GM11168 (cell line): ENCODE results near the gene PCDHA5.
"Not testable (repeated sequence)": the region's sequence is repeated elsewhere in the genome, so short reads cannot be mapped to it uniquely, and the experiment has no call there.

Experiments
- in situ Hi-C: fragments of 300-500 bp; cut with MboI; formaldehyde crosslinking; loops from one replicate; pipeline ENCODE4 v1.12.0; 2022; ENCODE audit warnings: low sequenced_read_pairs; ENCODE audit not compliant: unreplicated experiment

Gene PCDHA5

DNA sequence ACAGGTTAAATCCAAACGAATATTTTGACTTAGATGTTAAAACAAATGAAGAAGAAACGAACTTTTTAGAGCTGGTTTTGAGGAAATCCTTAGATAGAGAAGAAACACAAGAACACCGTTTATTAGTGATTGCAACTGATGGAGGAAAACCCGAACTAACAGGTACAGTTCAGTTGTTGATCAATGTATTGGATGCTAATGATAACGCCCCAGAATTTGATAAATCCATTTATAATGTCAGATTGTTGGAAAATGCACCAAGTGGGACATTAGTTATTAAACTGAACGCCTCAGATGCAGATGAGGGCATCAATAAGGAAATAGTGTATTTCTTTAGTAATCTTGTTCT, 842 bp downstream of the PCDHA5 start:
- in situ Hi-C loops, result no loop called here

- in situ Hi-C loops, result not testable (repeated sequence)
Observed at GRCh38 chr5:140822969-140823368, 1.6 kb downstream of the PCDHA5 start.

DNA sequence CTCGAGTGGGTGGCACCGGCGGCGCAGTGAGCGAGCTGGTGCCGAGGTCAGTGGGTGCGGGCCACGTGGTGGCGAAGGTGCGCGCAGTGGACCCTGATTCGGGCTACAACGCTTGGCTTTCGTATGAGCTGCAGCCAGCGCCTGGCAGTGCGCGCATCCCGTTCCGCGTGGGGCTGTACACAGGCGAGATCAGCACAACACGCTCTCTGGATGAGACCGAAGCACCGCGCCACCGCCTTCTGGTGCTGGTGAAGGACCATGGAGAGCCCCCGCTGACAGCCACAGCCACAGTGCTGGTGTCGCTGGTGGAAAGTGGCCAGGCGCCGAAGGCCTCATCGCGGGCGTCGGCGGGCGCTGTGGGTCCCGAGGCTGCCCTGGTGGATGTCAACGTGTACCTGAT, 2.1 kb downstream of the PCDHA5 start:
- in situ Hi-C loops, result no loop called here

DNA sequence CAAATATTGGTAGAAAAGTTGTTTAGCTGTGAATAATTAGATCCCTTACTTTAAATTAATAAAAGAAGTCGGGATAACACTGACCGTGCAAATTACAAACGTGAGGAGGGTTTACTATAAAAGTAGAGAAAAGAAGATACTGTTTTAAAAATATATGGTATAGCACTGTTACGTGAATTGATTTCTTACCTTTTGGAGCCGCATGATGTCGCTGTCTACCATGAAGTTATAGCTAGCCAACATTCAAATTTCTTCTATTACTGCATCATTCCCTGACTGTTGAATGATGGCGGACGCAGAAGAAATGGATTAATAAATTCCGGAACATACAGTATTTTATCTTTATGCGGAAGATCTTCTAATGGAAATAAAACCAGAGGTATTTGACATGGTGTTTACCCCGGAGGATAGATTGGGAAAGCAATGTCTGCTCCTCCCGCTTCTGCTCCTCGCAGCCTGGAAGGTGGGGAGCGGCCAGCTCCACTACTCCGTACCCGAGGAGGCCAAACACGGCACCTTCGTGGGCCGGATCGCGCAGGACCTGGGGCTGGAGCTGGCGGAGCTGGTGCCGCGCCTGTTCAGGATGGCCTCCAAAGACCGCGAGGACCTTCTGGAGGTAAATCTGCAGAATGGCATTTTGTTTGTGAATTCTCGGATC, 6.4 kb downstream of the PCDHA5 start, which contains the start of gene PCDHA6:
Gene PCDHA6, plus strand, starts transcription at position 257 of the 658 bp plus-strand sequence. Its CDS starts 132 bp downstream, at position 389.
- in situ Hi-C loops, result no loop called here

DNA sequence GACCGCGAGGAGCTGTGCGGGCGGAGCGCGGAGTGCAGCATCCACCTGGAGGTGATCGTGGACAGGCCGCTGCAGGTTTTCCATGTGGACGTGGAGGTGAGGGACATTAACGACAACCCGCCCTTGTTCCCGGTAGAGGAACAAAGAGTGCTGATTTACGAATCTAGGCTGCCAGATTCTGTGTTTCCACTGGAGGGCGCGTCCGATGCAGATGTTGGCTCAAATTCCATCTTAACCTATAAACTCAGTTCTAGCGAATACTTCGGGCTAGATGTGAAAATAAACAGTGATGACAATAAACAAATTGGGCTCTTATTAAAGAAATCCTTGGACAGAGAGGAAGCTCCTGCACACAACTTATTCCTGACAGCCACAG, 6.9 kb downstream of the PCDHA5 start:
- in situ Hi-C loops, result no loop called here

DNA sequence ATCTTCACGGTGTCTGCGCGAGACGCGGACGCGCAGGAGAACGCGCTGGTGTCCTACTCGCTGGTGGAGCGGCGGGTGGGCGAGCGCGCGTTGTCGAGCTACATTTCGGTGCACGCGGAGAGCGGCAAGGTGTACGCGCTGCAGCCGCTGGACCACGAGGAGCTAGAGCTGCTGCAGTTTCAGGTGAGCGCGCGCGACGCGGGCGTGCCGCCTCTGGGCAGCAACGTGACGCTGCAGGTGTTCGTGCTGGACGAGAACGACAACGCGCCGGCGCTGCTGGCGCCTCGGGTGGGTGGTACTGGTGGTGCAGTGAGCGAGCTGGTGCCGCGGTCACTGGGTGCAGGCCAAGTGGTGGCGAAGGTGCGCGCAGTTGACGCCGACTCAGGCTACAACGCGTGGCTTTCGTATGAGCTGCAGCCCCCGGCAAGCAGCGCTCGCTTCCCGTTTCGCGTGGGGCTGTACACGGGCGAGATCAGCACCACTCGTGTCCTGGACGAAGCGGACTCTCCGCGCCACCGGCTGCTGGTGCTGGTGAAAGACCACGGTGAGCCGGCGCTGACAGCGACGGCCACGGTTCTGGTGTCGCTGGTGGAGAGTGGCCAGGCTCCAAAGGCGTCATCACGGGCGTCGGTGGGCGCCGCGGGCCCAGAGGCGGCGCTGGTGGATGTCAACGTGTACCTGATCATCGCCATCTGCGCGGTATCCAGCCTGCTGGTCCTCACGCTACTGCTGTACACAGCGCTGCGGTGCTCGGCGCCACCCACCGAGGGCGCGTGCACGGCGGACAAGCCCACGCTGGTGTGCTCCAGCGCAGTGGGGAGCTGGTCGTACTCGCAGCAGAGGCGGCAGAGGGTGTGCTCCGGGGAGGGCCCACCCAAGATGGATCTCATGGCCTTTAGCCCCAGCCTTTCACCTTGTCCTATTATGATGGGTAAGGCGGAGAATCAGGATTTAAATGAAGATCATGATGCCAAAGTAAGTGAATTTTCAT, 8.4 kb downstream of the PCDHA5 start:
- in situ Hi-C loops, result not testable (repeated sequence)

DNA sequence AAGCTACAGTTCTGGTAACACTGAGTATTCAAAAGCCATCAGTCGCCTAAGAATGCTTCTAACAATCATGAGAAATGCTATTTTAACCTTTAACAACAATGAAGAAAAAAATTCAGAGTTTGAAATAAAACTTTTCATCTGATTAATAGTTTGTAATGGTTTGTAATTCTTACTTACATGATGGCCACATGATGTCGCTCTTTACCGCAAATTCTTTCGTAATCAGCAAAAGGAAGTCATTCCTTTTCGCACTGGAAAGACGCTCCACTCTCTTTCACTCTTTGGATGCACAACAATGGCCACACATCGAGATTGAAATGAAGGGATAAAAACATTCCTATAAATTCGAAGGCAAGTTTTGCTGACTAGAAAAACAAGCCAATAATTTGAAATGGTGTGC, 12.6 kb downstream of the PCDHA5 start, which contains the start of gene PCDHA7:
Gene PCDHA7, plus strand, starts transcription at position 277 of the 400 bp plus-strand sequence. Its CDS starts 115 bp downstream, at position 392.
- in situ Hi-C loops, result no loop called here

GRCh38 chr5:140834439-140835008, 13.1 kb downstream of the PCDHA5 start:
- in situ Hi-C loops, result not testable (repeated sequence)

DNA sequence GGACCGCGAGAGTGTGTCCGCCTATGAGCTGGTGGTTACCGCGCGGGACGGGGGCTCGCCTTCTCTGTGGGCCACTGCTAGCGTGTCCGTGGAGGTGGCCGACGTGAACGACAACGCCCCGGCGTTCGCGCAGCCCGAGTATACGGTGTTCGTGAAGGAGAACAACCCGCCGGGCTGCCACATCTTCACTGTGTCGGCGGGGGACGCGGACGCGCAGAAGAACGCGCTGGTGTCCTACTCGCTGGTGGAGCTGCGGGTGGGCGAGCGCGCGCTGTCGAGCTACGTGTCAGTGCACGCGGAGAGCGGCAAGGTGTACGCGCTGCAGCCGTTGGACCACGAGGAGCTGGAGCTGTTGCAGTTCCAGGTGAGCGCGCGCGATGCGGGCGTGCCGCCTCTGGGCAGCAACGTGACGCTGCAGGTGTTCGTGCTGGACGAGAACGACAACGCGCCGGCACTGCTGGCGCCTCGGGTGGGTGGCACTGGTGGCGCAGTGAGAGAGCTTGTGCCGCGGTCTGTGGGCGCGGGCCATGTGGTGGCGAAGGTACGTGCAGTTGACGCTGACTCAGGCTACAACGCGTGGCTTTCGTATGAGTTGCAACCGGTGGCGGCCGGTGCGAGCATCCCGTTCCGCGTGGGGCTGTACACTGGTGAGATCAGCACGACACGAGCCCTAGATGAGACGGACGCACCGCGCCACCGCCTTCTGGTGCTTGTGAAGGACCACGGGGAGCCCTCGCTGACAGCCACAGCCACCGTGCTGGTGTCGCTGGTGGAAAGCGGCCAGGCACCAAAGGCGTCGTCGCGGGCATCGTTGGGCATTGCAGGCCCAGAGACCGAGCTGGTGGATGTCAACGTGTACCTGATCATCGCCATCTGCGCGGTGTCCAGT, 14.5 kb downstream of the PCDHA5 start:
- in situ Hi-C loops, result no loop called here

DNA sequence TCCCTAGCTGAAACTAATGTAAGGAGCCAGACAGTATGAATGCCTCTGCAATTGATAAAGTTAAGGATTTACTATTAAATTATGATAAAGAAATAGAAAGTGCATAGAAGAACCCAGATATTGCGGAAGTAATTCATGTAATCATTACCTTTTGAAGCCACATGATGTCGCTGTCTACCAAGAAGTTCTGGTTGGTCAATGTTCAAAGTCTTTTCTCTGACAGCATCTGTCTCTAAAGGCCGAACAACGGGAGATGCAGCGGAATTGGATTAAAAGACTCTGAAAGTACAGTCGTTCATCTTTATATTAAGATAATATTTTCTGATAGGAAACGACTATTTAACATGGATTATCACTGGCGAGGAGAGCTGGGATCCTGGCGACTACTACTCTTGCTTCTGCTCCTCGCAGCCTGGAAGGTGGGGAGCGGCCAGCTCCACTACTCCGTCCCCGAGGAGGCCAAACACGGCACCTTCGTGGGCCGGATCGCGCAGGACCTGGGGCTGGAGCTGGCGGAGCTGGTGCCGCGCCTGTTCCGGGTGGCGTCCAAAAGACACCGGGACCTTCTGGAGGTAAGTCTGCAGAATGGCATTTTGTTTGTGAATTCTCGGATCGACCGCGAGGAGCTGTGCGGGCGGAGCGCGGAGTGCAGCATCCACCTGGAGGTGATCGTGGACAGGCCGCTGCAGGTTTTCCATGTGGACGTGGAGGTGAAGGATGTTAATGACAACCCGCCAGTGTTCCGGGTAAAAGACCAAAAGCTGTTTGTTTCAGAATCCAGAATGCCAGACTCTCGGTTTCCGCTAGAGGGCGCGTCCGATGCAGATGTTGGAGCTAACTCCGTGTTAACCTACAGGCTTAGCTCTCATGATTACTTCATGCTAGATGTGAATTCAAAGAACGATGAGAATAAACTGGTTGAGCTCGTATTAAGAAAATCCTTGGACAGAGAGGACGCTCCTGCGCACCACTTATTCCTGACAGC, 19.9 kb downstream of the PCDHA5 start, which contains the start of gene PCDHA8:
Gene PCDHA8, plus strand, starts transcription at position 210 of the 985 bp plus-strand sequence. Its CDS starts 135 bp downstream, at position 345.
- in situ Hi-C loops, result no loop called here

- in situ Hi-C loops, result no loop called here
Observed at GRCh38 chr5:140842798-140843733, 21.7 kb downstream of the PCDHA5 start.

- in situ Hi-C loops, result not testable (repeated sequence)
Observed at GRCh38 chr5:140848139-140849102, 27.0 kb downstream of the PCDHA5 start, which contains the start of gene PCDHA9. Gene PCDHA9, plus strand, starts transcription at chr5:140848382. Its CDS starts 114 bp downstream, at chr5:140848496.

DNA sequence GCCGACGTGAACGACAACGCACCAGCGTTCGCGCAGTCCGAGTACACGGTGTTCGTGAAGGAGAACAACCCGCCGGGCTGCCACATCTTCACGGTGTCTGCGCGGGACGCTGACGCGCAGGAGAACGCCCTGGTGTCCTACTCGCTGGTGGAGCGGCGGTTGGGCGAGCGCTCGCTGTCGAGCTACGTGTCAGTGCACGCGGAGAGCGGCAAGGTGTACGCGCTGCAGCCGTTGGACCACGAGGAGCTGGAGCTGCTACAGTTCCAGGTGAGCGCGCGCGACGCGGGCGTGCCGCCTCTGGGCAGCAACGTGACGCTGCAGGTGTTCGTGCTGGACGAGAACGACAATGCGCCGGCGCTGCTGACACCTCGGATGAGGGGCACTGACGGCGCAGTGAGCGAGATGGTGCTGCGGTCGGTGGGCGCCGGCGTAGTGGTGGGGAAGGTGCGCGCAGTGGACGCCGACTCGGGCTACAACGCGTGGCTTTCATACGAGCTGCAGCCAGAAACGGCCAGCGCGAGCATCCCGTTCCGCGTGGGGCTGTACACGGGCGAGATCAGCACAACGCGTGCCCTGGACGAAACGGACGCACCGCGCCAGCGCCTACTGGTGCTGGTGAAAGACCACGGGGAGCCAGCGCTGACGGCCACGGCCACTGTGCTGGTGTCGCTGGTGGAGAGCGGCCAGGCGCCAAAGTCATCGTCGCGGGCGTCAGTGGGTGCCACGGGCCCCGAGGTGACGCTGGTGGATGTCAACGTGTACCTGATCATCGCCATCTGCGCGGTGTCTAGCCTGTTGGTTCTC, 28.6 kb downstream of the PCDHA5 start:
- in situ Hi-C loops, result not testable (repeated sequence)

DNA sequence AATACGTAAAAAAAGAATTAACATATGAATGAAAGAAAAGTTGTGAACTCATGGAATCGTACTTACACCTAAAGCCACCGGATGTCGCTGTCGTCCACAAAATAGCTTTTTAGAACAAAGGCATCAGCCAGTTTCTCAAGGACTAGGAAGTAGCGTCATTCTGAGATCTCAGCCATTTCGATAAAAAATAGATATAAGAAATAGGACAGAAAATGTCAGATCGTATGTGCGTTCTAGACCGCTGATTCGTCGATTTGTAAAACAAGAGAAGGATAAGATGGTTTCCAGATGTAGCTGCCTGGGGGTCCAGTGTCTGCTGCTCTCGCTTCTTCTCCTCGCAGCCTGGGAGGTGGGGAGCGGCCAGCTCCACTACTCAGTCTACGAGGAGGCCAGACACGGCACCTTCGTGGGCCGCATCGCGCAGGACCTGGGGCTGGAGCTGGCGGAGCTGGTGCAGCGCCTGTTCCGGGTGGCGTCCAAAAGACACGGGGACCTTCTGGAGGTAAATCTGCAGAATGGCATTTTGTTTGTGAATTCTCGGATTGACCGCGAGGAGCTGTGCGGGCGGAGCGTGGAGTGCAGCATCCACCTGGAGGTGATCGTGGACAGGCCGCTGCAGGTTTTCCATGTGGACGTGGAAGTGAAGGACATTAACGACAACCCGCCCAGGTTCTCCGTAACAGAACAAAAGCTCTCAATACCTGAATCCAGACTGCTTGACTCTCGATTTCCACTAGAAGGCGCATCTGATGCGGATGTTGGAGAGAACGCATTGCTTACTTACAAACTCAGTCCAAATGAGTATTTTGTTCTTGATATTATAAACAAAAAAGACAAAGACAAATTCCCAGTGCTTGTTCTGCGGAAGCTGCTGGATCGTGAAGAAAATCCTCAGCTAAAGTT, 34.6 kb downstream of the PCDHA5 start, which contains the start of gene PCDHA10:
Gene PCDHA10, plus strand, starts transcription at position 126 of the 903 bp plus-strand sequence. Its CDS starts 152 bp downstream, at position 278.
- in situ Hi-C loops, result no loop called here
